Lung (tissue), 12 donors: ENCODE results near the gene CAPZB. TPM values are rescaled to one million over a fixed set of nuclear protein-coding genes. Genes with fewer than 3 reads are reported as not detected.

ENCODE experiments used
- ATAC-seq: fragments of 200-7000 bp; cut with Tn5 transposase; one replicate; pipeline ENCODE4 v1.9.1; 2020; ENCODE audit warnings: moderate number of reproducible peaks; ENCODE audit not compliant: insufficient read depth, low FRiP score
- DNase-seq, 3 donors: peaks; one replicate each; pipeline ENCODE4 v3.0.0-alpha.2; 2013 to 2017
- H3K27ac ChIP-seq, 2 donors: one replicate each; pipeline ENCODE4 v1.5.1; 2013; ENCODE audit warnings: mild to moderate bottlenecking in 2 of 2, moderate library complexity in 2 of 2, control low read depth in 1 of 2, inconsistent platforms in 1 of 2, low read depth in 1 of 2, low read length in 1 of 2
- H3K27me3 ChIP-seq, 3 donors: one replicate each; pipeline ENCODE4 v1.5.1; 2013; ENCODE audit warnings: low read length in 2 of 3; ENCODE audit not compliant: control insufficient read depth in 3 of 3, insufficient read depth in 3 of 3
- H3K36me3 ChIP-seq, 4 donors: one replicate each; pipeline ENCODE4 v1.5.1; 2013; ENCODE audit warnings: low read length in 4 of 4, mild to moderate bottlenecking in 1 of 4, moderate library complexity in 1 of 4; ENCODE audit not compliant: control insufficient read depth in 4 of 4, insufficient read depth in 4 of 4
- H3K4me1 ChIP-seq, 5 donors: one replicate each; pipeline ENCODE4 v1.5.1; 2013; ENCODE audit warnings: low read length in 5 of 5, mild to moderate bottlenecking in 2 of 5, moderate library complexity in 1 of 5; ENCODE audit not compliant: control insufficient read depth in 5 of 5, insufficient read depth in 5 of 5
- H3K4me3 ChIP-seq: one replicate; pipeline ENCODE4 v1.5.1; 2013; ENCODE audit warnings: mild to moderate bottlenecking, control low read depth, moderate library complexity
- H3K9ac ChIP-seq, 2 donors: one replicate each; pipeline ENCODE4 v1.5.1; 2013; ENCODE audit warnings: low read length in 2 of 2, control low read depth in 1 of 2; ENCODE audit not compliant: insufficient read depth in 1 of 2
- H3K9me3 ChIP-seq, 4 donors: one replicate each; pipeline ENCODE4 v1.5.1; 2013; ENCODE audit warnings: low read length in 3 of 4, mild to moderate bottlenecking in 1 of 4, moderate library complexity in 1 of 4; ENCODE audit not compliant: control insufficient read depth in 4 of 4, insufficient read depth in 3 of 4
- WGBS, 2 donors: extraction: QIAGEN DNeasy Blood & Tissue Kit; methylation state at CpG; one replicate each; pipeline ENCODE4 v1.1.7; 2013; 5-methylcytosine and 5-hydroxymethylcytosine counted together
- polyA plus RNA-seq, 2 donors: library from polyadenylated mRNA; stranded (reverse); fragments of 200-250 nt; gene quantifications; one replicate each; pipeline ENCODE4 v1.2.1, GENCODE V29; 2013
- total RNA-seq, 2 donors: library from RNA; depleted of rRNA in 1 of 2; stranded (reverse); fragments of >200 nt in 1 of 2; gene quantifications; one replicate each; pipeline ENCODE4 v1.2.1, GENCODE V29; 2014 to 2021
- TF ChIP-seq, protein P1 (sequence below): IDR thresholded peaks from 2 replicates; pipeline ENCODE4 v1.5.1; 2012; ENCODE audit warnings: mild to moderate bottlenecking; ENCODE audit errors: control extremely low read depth, extremely low read depth
- donor health status: control.
- donor health status: control.
- donor health status: Bipolar disorder and iron deficiency.
- donor health status: healthy.
- donor health status: DM: yes; HTN: yes; CAD: no.

CAPZB gene
- total and polyA plus RNA-seq, 4 donors = 94.7 to 339 (median 278) TPM

DNA sequence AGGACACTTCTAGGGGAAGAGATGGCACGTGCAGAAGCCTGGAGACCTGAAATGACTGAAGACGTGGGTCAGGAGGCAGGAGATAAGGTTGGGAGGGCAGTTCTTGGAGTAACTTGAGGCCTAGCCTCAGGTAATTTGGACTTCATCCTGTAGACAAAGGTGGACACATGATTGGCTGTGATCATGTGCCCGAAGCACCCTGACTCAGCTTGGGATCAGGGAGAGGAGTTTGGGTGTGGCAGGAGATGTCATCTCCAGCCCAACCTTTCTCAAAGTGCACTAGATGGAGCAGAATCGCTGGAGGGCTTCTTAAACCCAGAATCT is 171.7 kb downstream of the CAPZB start:
- Histone ChIP-seq H3K9ac (no peak overlapping the region), H3K4me3 (no peak overlapping the region), H3K9me3 (no peaks in the 10 kb centered on the region), H3K4me1 (peaks cover 0 to 24% (median 9%) of the 10 kb centered on the region in 5 donors), H3K36me3 (peaks cover 0 to 8% (median 3%) of the 10 kb centered on the region in 4 donors), H3K27ac (no peak overlapping the region), H3K27me3 (no peaks in the 10 kb centered on the region)
- TF ChIP-seq, protein P1, sequence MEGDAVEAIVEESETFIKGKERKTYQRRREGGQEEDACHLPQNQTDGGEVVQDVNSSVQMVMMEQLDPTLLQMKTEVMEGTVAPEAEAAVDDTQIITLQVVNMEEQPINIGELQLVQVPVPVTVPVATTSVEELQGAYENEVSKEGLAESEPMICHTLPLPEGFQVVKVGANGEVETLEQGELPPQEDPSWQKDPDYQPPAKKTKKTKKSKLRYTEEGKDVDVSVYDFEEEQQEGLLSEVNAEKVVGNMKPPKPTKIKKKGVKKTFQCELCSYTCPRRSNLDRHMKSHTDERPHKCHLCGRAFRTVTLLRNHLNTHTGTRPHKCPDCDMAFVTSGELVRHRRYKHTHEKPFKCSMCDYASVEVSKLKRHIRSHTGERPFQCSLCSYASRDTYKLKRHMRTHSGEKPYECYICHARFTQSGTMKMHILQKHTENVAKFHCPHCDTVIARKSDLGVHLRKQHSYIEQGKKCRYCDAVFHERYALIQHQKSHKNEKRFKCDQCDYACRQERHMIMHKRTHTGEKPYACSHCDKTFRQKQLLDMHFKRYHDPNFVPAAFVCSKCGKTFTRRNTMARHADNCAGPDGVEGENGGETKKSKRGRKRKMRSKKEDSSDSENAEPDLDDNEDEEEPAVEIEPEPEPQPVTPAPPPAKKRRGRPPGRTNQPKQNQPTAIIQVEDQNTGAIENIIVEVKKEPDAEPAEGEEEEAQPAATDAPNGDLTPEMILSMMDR = no peak
- WGBS, 2 donors = 83 to 86% methylated on average over 4 of the region's 4 CpGs
- DNase-seq = no peak
- ATAC-seq = no peak

DNA sequence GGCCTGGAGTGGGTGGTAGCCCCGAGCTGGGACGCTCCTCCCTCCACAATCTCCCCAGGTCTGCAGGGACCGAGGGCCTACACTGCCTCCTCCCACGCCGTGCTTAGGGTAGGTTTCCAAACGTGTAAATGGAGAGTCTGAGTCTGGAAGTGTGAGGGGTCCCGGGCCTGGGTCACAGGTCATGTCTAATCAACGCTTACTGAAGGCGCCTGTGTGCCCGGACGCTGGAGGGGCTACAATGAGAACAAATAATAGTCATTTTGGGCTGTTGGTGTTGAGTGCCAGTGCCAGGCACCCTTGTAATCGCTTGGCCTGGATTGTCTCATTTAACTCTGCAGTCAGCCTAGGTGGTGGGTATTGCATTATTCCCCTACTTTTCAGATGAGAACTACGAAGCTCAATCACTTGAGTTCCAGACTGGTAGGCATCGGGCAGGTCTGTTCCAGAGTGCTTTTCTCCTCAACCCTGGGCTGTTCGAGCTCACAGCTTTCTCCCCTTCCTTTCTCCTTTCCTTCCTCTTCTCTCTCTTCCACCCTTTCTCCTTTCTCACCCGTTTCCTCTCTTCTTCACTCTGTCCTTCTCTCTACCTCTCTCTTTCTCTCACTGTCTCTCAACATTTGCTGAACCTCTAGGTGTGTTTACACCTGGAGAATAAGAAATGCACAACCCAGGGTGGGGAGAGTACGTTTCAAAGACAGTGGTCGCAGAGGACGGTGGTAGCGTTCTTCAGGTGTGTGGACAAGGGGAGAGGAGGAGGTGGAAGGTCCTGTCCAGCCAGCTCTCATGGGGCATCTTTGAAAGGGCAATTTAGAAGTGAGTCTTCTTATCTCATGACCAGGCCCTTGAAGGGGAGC is 172.3 kb downstream of the CAPZB start:
- no peaks in the 10 kb centered on the region for H3K9me3 ChIP-seq
- H3K27ac ChIP-seq = peak overlapping the region; percentile 88 to 96
- TF ChIP-seq, protein P1 = no peak
- H3K36me3 ChIP-seq = peaks cover 0 to 11% (median 6%) of the 10 kb centered on the region in 4 donors
- peak overlapping the region; percentile 89 for H3K4me3 ChIP-seq
- H3K9ac ChIP-seq = peak overlapping the region; percentile 48 to 68
- no peaks in the 10 kb centered on the region for H3K27me3 ChIP-seq
- peaks cover 0 to 24% (median 9%) of the 10 kb centered on the region in 5 donors for H3K4me1 ChIP-seq
- WGBS, 2 donors = 35 to 37% methylated on average over 20 of the region's 20 CpGs
- ATAC-seq = no peak
- peak in 1 of 3 donors; percentile 14 for DNase-seq

DNA sequence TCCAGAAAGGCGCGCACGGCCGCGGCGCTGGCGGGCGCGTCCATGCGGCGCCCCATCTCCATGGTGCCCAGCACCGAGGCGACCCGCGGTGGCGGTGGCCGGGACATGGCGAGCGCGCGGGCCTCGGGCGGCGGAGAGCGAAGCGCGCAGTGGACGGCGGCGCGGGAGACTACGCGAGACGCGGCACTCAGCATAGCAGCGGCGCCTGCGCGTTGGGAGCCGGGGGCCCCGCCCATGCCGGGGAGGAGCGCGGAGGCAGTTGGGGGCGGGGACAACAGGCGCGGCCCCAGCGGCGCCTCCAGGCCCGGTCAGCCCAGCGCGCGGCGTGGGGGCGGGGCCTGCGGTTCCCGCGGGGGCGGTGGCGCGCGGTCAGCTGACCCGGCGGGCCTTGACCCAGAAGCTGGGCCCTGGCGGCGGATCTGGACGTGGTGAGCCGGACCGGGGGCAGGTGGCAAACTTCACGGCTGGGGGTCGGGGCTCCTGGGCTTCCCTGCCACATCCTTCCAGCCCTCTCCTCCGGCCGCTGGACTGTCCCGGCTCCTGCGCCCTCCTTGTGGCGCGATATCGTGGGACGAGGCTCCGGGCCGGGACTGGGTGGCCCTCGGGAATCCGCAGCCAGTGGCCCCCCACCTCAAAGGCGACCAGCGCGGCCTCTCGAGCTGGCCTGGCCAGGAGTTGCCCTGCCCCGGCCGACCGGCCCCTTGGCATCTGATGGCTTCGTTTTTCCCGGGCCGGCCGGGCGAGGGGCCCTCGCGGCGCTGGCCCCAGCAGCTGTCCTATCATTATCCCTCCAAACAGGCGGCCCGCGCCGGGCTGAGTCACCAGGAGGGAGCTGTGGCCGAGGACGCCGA is 173.2 kb downstream of the CAPZB start, which contains the start of the genes AKR7A2 and SLC66A1:
AKR7A2 (minus strand) TSS at position 214 of the 851 bp plus-strand sequence; CDS start at position 194, 20 bp downstream.
SLC66A1 (plus strand) TSS at position 396 of the 851 bp plus-strand sequence. CDS start 5,352 bp downstream, outside the sequence.
- no peaks in the 10 kb centered on the region for H3K27me3 ChIP-seq
- DNase-seq (peak; percentile 95 to 97 (median 95)), ATAC-seq (peak; percentile 98)
- H3K36me3 ChIP-seq = peaks cover 0 to 19% (median 12%) of the 10 kb centered on the region in 4 donors
- H3K9me3 ChIP-seq = no peaks in the 10 kb centered on the region
- peak within 1 kb of the TSS; percentile 88 to 96 for H3K27ac ChIP-seq
- TF ChIP-seq, protein P1 = no peak
- 1% methylated on average over 67 to 105 of the region's 105 CpGs for WGBS, 2 donors
- peaks cover 0 to 24% (median 9%) of the 10 kb centered on the region in 5 donors for H3K4me1 ChIP-seq
- peak within 1 kb of the TSS; percentile 89 for H3K4me3 ChIP-seq
- peak within 1 kb of the TSS; percentile 48 to 68 for H3K9ac ChIP-seq
